ENCODE data around the gene GTF2F2.
"Not testable (repeated sequence)": the region's sequence is repeated elsewhere in the genome, so short reads cannot be mapped to it uniquely, and the experiment has no call there.

Gene GTF2F2

GRCh38 chr13:45218689-45219088 is 98.4 kb downstream of the GTF2F2 start:
- no peak for DNase-seq (ENCODE audit: low read depth)

GRCh38 chr13:45219123-45219891 is 99.0 kb downstream of the GTF2F2 start:
- DNase-seq (ENCODE audit: low read depth) = no peak

GRCh38 chr13:45219938-45220375 is 99.6 kb downstream of the GTF2F2 start:
- no peak for DNase-seq (ENCODE audit: low read depth)

GRCh38 chr13:45220403-45220802 is 100.1 kb downstream of the GTF2F2 start:
- DNase-seq (ENCODE audit: low read depth) = no peak

- DNase-seq (ENCODE audit: low read depth) = no peak
These were observed 102.2 kb downstream of the GTF2F2 start for GRCh38 chr13:45222516-45222915.

GRCh38 chr13:45222919-45223318 is 102.6 kb downstream of the GTF2F2 start:
- no peak for DNase-seq (ENCODE audit: low read depth)

- DNase-seq (ENCODE audit: low read depth) = no peak
These were observed 103.9 kb downstream of the GTF2F2 start for GRCh38 chr13:45224176-45224575.

GRCh38 chr13:45225370-45225769 is 105.1 kb downstream of the GTF2F2 start:
- no peak for DNase-seq (ENCODE audit: low read depth)

- no peak for DNase-seq (ENCODE audit: low read depth)
These were observed 105.7 kb downstream of the GTF2F2 start for GRCh38 chr13:45226024-45226423.

GRCh38 chr13:45228002-45228401 is 107.7 kb downstream of the GTF2F2 start:
- DNase-seq (ENCODE audit: low read depth) = no peak

GRCh38 chr13:45229172-45229571 is 108.9 kb downstream of the GTF2F2 start:
- DNase-seq (ENCODE audit: low read depth) = no peak

- no peak for DNase-seq (ENCODE audit: low read depth)
These were observed 111.0 kb downstream of the GTF2F2 start for GRCh38 chr13:45231305-45231704.

- no peak for DNase-seq (ENCODE audit: low read depth)
These were observed 111.4 kb downstream of the GTF2F2 start for GRCh38 chr13:45231722-45232121.

GRCh38 chr13:45232591-45232990 is 112.3 kb downstream of the GTF2F2 start:
- no peak for DNase-seq (ENCODE audit: low read depth)

- DNase-seq (ENCODE audit: low read depth) = no peak
These were observed 118.9 kb downstream of the GTF2F2 start for GRCh38 chr13:45238945-45239795.

GRCh38 chr13:45240143-45240542 is 119.8 kb downstream of the GTF2F2 start:
- no peak for DNase-seq (ENCODE audit: low read depth)

- DNase-seq (ENCODE audit: low read depth) = no peak
These were observed 121.8 kb downstream of the GTF2F2 start for GRCh38 chr13:45242070-45242469.

- DNase-seq (ENCODE audit: low read depth) = no peak
These were observed 122.2 kb downstream of the GTF2F2 start for GRCh38 chr13:45242524-45242923.

- no peak for DNase-seq (ENCODE audit: low read depth)
These were observed 122.8 kb downstream of the GTF2F2 start for GRCh38 chr13:45243077-45243476.

GRCh38 chr13:45244736-45245135 is 124.4 kb downstream of the GTF2F2 start:
- DNase-seq (ENCODE audit: low read depth) = not testable (repeated sequence)

- no peak for DNase-seq (ENCODE audit: low read depth)
These were observed 129.4 kb downstream of the GTF2F2 start for GRCh38 chr13:45249662-45250061.

- no peak for DNase-seq (ENCODE audit: low read depth)
These were observed 134.1 kb downstream of the GTF2F2 start for GRCh38 chr13:45254396-45254795.
